Measurements from ENCODE around the gene GIMAP2.
"Not testable (repeated sequence)": the region's sequence is repeated elsewhere in the genome, so short reads cannot be mapped to it uniquely, and the experiment has no call there.

GIMAP2 gene

DNA sequence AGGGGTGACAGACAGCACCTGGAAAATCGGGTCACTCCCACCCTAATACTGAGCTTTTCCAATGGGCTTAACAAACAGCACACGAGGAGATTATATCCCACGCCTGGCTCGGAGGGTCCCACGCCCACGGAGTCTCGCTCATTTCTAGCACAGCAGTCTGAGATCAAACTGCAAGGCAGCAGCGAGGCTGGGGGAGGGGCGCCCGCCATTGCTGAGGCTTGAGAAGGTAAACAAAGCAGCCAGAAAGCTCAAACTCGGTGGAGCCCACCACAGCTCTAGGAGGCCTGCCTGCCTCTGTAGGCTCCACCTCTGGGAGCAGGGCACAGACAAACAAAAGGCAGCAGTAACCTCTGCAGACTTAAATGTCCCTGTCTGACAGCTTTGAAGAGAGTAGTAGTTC is 6.9 kb upstream of the GIMAP2 start:
- FAIRE-seq, result not testable (repeated sequence)

DNA sequence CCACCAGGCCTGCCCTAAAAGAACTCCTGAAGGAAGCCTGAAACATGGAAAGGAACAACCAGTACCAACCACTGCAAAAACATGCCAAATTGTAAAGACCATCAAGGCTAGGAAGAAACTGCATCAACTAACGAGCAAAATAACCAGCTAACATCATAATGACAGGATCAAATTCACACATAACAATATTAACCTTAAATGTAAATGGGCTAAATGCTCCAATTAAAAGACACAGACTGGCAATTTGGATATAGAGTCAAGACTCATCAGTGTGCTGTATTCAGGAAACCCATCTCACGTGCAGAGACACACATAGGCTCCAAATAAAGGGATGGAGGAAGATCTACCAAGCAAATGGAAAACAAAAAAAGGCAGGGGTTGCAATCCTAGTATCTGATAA is 5.1 kb upstream of the GIMAP2 start:
- not testable (repeated sequence) for FAIRE-seq

- FAIRE-seq, result no peak
Observed at GRCh38 chr7:150686030-150686631, 625 bp downstream of the GIMAP2 start.

GRCh38 chr7:150688630-150689029 is 3.1 kb downstream of the GIMAP2 start:
- no peak for FAIRE-seq

GRCh38 chr7:150695654-150696053 is 10.1 kb downstream of the GIMAP2 start:
- no peak for FAIRE-seq

- FAIRE-seq, result no peak
Observed at GRCh38 chr7:150703209-150703608, 17.7 kb downstream of the GIMAP2 start.

DNA sequence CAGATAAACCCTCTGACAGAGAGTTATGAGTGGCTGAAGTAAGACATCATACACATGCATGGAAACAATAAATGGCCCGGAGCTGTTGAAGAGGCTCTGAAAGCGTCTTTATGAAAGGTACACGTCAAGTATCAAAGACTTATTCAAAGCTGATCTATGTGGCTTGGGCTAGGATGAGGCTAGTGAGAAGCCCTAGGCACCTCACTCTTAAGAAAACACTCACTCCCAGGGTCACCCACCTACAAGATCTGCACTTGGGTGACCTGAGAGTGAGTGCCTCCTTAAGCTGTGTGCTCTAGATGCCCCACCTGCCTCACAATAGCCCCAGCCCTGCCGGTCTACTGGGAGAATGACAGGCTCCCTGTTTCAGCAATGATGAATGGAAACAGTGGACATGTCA is 29.8 kb downstream of the GIMAP2 start:
- FAIRE-seq, result no peak

GRCh38 chr7:150715738-150716137 is 30.2 kb downstream of the GIMAP2 start:
- FAIRE-seq, result no peak

- no peak for FAIRE-seq
Observed at GRCh38 chr7:150716368-150716767, 30.9 kb downstream of the GIMAP2 start, which contains the start of gene GIMAP1. GIMAP1 (plus strand) TSS chr7:150716613; CDS start chr7:150719048, 2,435 bp downstream.

DNA sequence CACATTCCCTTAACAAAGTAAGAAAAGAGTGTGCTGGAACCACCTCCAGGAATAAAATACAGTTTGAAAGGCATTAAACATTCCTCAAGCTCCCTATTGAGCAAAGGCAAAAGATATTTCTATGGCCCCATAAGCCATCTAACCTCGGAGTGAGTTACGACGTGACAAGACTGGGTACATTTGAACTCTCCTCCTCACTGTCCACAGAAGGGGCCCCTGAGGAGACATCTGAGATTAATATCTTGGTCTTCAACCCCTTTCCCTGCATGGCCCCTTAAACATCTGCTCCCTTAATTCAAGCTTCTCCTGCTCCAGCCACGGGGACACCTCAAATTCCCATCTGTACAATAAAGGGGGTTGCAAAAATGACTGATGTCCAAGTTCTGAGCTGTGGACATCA is 31.4 kb downstream of the GIMAP2 start:
- no peak for FAIRE-seq

DNA sequence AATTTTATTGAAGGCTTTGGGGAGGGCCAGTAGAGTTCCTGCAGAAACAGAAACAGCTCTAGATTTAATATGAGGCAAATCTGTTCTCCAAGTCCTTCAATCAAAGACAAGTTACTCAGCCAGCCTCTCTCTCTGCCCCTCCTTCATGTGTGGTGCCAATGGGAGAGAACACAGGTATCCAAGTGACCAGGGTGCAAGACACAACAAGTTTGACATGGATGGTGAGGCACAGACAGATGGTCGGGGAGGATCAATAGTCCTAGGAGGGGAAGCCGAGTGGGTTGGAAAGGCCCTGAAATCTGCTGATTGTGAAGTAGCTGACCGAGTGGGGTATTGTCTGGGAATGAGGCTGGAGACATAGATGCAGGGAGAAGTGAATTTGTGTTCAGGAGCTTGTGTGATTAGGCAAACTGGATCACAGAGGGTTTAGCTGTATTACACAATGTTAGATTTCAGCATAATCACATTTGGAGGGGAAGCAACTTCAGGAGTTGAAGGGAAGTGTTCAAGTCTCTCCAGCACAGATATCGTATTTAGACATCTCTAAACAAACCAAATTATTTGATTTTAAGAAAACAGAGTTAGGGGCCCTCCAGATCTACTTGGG is 32.4 kb downstream of the GIMAP2 start:
- FAIRE-seq, result no peak

DNA sequence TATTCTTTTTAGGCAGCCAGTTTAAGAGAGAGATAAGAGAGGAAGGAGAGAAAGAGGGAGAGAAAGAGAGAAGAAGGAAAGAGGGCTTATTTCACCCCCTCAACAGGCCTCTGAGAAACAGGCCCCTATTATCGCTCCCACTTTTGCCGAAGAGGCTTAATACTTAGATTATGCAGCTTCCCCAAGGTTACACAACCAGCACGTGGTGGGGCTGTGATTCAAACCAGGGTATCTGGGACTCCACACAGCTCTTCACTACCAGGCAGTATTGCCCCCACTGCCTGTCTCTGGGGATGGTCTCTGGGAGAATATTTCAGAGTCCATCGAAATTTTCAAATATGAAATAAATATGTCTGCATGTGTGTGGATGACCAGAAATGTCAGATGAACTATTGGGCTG is 33.9 kb downstream of the GIMAP2 start:
- FAIRE-seq, result no peak

- FAIRE-seq, result no peak
Observed at GRCh38 chr7:150719960-150720891, 34.7 kb downstream of the GIMAP2 start.

GRCh38 chr7:150721970-150722373 is 36.5 kb downstream of the GIMAP2 start:
- no peak for FAIRE-seq

DNA sequence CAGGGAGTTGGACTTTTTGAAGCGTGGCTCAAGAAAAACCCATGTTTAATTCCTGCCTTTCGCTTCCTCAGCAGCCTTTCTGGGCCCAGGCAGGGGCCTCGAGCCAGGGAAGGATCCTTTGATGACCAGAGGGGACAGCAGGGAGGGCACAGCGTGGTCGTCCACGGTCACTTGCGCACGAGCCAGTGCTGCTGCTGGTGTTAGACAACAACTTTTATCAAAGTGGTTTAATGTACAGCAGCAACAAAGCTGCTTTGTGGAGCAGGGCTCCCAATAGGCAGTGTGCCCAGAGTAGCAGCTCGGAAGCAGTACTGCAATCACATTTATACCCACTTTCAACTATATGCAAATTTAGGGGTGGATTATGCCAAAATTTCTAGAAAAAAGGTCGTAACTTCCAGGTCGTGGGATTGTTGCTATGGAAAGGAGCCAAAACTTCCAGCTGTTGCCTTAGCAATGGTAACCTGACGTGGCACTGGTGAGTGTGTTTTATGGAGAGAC is 37.0 kb downstream of the GIMAP2 start:
- no peak for FAIRE-seq

- FAIRE-seq, result no peak
Observed at GRCh38 chr7:150723467-150723866, 38.0 kb downstream of the GIMAP2 start.

DNA sequence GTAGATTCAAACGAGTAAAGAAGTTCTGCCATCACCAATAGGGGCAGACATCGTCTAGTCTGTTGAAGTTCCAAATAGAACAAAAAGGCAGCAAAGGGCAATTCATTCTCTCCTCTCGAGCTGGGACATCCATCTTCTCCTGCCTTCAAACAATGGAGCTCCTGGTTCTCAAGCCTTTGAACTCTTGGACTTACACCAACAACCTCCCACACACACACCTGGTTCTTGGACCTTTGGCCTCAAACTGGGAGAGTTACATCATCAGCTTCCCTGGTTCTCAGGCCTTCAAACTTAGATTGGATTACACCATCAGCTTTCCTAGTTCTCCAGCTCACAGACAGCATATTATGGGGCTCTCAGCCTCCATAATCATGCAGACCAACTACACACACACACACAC is 41.9 kb downstream of the GIMAP2 start:
- FAIRE-seq, result no peak

GRCh38 chr7:150728011-150728410 is 42.5 kb downstream of the GIMAP2 start:
- FAIRE-seq, result no peak

GRCh38 chr7:150728609-150729008 is 43.1 kb downstream of the GIMAP2 start:
- FAIRE-seq, result no peak

- FAIRE-seq, result no peak
Observed at GRCh38 chr7:150731916-150732315, 46.4 kb downstream of the GIMAP2 start.

DNA sequence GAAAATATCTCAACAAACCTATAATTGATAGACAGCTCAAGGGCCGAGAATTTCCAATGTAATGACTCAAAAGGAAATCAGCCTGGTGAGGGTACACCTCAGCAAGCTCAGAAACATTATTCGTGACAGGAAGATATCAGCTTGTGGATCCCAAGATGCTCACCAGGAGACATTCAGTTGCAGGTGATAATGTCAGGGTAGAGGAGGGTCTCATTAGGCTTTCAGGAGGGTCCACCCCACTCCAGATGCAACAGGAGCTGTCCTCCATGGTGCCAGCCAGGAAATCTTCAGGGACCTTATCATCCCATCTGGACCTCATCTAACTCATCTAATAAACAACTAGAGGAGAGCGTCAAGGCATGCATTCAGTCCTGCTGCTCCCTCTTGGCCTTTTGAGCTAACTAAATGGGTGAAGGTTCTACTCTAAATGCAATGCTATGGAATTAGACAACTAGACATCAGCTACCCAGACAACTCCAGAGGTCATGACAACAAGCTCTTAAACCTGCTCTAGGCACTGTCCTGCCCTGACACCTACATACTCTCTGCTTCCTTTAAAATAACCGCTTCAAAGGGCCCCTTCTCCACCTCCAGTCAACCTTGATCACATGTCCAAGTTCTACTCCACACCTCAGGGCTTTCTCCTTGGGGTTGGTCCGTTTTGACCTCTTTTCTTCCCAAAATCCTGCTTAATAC is 47.4 kb downstream of the GIMAP2 start:
- FAIRE-seq, result no peak

DNA sequence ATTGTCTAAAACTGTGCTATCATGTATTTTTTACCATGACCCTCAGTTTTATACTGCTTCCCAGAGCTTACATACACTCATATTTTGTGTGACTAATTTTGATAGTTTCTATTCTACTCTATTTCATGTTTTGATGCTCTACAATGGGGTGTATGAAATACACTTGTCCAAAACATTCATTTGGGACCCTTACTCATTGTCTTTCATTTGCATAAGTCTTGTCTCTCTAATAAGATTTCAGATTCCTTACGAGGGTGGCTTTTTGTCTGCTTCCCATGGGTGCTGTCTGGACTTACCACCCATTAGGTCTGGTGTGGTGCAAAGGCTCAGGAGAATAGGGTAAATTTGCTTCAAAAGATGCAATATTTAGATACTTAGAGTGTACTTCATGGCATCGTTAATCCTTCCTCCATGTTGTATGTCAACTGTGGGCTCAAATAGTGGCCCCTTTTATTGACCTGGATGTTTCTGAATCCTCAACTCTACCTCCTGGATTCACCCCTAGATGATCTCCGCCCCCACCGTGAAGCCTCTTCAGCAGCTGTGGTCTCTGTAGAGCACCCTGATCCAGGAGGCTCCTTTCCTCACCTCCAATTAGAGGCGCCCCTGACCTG is 48.1 kb downstream of the GIMAP2 start:
- FAIRE-seq, result no peak

DNA sequence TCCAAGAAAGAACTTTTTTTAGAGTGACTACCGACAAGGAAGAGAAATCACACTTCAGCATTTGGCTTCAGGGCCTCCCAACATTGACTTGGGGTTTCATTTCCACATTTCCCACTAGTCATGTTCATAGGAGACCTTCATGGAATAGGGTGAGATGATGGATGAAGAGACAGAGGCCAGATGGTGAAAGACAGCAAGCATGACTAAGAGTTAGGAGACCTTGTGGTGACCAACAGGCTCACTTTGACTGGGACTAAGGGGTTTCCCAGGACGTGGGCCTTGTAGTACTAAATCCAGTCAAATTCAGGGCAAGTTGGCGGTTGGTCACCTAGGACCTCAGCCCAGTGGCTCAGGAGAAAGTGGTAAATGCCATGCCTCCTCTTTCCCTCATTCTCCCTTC is 48.7 kb downstream of the GIMAP2 start:
- FAIRE-seq, result no peak
